BJ (cell line): Measurements from ENCODE around the gene AGAP1. TPM values are rescaled to one million over a fixed set of nuclear protein-coding genes. Genes with fewer than 3 reads are reported as not detected.

Source experiments
- CTCF ChIA-PET: fragments of 350-600 bp; formaldehyde crosslinking; extraction: SDS; loops from one replicate; lab custom pipeline; 2021; ENCODE audit warnings: antibody characterized with exemption, inconsistent platforms; lab: Yijun Ruan, JAX
- POLR2A ChIA-PET: fragments of 300-600 bp; sonication (Branson Sonifier 250); formaldehyde crosslinking; extraction: SDS; loops from one replicate; lab custom pipeline; 2021; ENCODE audit warnings: antibody characterized with exemption; lab: Charles Lee
- DNase-seq: peaks from one replicate; pipeline ENCODE4 v3.0.0-alpha.2; 2011; ENCODE audit warnings: low read depth
- H3K27me3 ChIP-seq: 2 replicates; pipeline ENCODE4 v1.6.0; 2011; ENCODE audit warnings: low read length; ENCODE audit not compliant: control insufficient read depth, insufficient read depth
- H3K36me3 ChIP-seq: 2 replicates; pipeline ENCODE4 v1.5.1; 2011; ENCODE audit warnings: low read length; ENCODE audit not compliant: control insufficient read depth, insufficient read depth
- H3K4me3 ChIP-seq: 2 replicates; pipeline ENCODE4 v1.5.1; 2011; ENCODE audit warnings: low read depth, mild to moderate bottlenecking, control low read depth, low read length
- polyA minus RNA-seq: library from RNA; depleted of rRNA, polyadenylated mRNA; stranded (reverse); fragments of >200 nt; gene quantifications from 2 replicates; pipeline ENCODE4 v1.2.3, GENCODE V29; 2011; rRNA and poly(A)+ RNA removed
- polyA plus RNA-seq: library from polyadenylated mRNA; depleted of rRNA; stranded (reverse); fragments of >200 nt; gene quantifications from 2 replicates; pipeline ENCODE4 v1.2.3, GENCODE V29; 2011; rRNA removed
- TF ChIP-seq, protein P1 (sequence below): IDR thresholded peaks from 2 replicates; pipeline ENCODE4 v1.5.1; 2011; ENCODE audit warnings: low read depth, mild to moderate bottlenecking, control low read depth, inconsistent platforms, low read length, moderate library complexity; ENCODE audit not compliant: insufficient read depth

AGAP1 gene
- polyA plus RNA-seq (11.0 and 14.9 TPM in 2 replicates), polyA minus RNA-seq (22.9 and 25.5 TPM in 2 replicates)

DNA sequence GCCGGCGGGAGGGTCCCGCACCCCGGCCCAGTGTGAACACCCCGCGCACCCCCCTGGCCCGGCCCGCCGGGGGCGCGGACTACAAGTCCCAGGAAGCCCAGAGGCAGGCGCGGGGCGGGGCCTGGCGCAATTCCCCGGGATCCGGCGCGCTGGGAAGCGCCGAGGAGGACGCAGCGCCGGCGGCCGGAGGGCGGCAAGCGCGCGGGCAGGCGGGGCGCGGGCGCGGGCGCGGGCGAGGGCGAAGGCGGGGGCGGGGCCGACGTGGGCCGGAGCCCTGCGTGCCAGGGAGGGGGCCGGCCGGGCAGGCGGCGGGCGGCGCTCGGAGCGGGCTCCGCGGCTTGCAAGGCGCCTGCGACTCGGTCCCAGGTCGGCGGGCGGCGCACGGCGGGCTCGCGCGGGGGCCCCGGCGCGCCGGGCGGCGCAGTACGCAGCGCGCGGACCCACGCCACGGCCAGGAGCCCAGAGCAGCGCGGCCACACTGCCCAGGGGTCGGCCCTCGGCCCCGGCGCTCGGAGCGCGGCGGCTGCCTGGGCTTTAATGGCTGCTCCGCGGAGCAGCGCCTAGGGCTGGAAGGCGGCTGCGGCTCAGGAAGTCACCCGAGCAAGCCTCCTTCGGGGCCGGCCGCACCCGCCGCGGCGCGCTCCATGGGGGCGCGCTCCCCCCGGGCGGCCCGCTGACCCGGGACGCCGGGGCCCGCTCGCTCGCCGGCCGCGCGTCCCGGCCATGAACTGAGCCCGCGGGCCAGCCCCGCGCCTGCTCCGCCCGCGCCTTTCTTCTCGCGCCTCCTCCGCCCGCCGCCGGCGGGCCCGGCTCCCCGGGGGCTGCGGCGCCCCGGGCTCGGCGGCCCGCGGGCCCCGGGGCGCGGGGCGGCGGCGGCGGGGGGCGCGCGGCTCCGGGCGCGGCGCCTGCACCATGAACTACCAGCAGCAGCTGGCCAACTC is at the start of gene AGAP1:
TSS of gene AGAP1 (plus strand) at position 269 of the 941 bp plus-strand sequence.
- Histone ChIP-seq H3K4me3 (peak within 1 kb of the TSS; percentile 68), H3K27me3 (no peaks in the 10 kb centered on the region), H3K36me3 (no peaks in the 10 kb centered on the region; the same call in 1 of the 2 replicates)
- DNase-seq, result no peak
- TF ChIP-seq, protein P1, sequence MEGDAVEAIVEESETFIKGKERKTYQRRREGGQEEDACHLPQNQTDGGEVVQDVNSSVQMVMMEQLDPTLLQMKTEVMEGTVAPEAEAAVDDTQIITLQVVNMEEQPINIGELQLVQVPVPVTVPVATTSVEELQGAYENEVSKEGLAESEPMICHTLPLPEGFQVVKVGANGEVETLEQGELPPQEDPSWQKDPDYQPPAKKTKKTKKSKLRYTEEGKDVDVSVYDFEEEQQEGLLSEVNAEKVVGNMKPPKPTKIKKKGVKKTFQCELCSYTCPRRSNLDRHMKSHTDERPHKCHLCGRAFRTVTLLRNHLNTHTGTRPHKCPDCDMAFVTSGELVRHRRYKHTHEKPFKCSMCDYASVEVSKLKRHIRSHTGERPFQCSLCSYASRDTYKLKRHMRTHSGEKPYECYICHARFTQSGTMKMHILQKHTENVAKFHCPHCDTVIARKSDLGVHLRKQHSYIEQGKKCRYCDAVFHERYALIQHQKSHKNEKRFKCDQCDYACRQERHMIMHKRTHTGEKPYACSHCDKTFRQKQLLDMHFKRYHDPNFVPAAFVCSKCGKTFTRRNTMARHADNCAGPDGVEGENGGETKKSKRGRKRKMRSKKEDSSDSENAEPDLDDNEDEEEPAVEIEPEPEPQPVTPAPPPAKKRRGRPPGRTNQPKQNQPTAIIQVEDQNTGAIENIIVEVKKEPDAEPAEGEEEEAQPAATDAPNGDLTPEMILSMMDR, result no peak
- ChIA-PET POLR2A (interaction anchor here (0.6 kb wide), 1 partner anchor 8 kb away, joined by 3 read pairs; no protein-coding TSS in a partner anchor), CTCF (interaction anchor here (1.5 kb wide), 1 partner anchor 252 kb away, joined by 4 read pairs; no protein-coding TSS in a partner anchor)

DNA sequence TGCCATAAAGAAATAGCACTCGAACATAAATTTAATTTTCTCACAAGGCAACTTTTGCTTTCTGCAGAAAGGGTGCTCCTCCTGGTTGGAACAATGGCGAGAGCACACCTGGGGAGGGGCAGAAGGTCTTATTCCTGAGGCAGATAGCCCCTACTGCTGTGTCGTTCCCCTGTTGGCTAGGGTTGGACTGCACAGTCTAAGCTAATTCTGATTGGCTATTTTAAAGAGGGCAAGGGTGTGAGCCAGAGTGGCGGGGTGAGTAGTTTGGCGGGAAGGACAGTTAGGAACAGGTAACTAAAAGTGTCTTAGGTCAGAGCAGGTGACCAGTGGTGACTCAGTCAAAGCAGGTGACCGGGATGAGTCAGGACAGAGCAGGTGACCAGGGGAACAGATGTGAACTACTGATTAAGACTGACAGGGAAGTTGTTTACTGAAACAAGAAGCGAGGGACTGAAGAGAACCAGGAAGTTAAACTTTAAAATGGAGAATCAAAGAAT is 49.7 kb upstream of the AGAP1 start:
- ChIA-PET CTCF (no interaction called here), POLR2A (no interaction called here)
- Histone ChIP-seq H3K36me3 (no peaks in the 10 kb centered on the region), H3K27me3 (0 out of 2 replicates have a peak, but pooled peaks cover 1% of the 10 kb centered on the region), H3K4me3 (no peak overlapping the region)
- TF ChIP-seq, protein P1, result no peak
- no peak for DNase-seq

- Histone ChIP-seq H3K4me3 (no peak overlapping the region), H3K36me3 (no peaks in the 10 kb centered on the region), H3K27me3 (0 out of 2 replicates have a peak, but pooled peaks cover 1% of the 10 kb centered on the region)
- no peak for DNase-seq
- ChIA-PET CTCF (interaction anchor here (1.2 kb wide), 1 partner anchor 9 kb away, joined by 3 read pairs; no protein-coding TSS in a partner anchor), POLR2A (no interaction called here)
- TF ChIP-seq, protein P1, result no peak
Observed at GRCh38 chr2:235445116-235445515, 48.7 kb upstream of the AGAP1 start.

DNA sequence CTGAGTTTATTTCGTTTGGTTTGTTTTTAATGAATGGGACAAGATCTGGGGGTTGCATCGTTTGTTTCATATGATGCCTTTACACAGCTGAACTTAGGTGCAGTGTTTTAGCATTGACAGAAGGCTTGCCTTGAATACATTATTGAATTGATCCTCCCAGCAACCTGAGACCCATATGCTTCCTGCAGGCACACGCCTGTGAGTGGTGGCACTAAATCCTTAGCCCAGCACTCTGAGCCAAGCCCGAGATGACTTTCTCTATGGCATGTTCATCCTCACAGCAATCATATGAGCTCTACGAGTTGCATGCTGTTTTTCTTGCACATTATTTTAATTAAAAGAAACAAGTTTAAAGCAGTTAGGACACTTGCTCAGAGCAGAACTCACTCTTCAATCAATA is 47.8 kb upstream of the AGAP1 start:
- H3K4me3 ChIP-seq, result no peak overlapping the region
- 0 out of 2 replicates have a peak, but pooled peaks cover 1% of the 10 kb centered on the region for H3K27me3 ChIP-seq
- POLR2A ChIA-PET, result interaction anchor here (0.6 kb wide), 1 partner anchor 266 kb away, joined by 8 read pairs; no protein-coding TSS in a partner anchor
- TF ChIP-seq, protein P1, result no peak
- CTCF ChIA-PET, result interaction anchor here (1.2 kb wide), 1 partner anchor 10 kb away, joined by 3 read pairs; no protein-coding TSS in a partner anchor
- H3K36me3 ChIP-seq, result no peaks in the 10 kb centered on the region
- no peak for DNase-seq

DNA sequence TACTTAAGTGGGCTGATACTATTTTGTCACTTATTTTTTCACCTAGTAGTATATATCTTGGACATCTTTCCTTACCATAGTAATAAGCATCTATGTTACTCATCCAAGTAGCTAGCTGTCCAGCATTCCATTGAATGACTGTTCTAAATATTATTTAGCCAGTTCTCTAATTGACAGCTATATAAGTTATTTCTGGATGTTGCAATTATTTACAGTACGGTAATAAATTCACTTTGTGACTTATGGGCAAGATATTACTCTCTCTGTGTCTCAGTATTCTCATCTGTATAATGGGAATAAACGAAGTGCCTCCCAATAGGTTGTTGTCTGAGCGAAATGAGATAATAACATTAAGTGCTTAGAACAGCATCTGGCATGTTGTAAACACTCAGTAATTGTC is 46.6 kb upstream of the AGAP1 start:
- CTCF ChIA-PET, result no interaction called here
- POLR2A ChIA-PET, result no interaction called here
- DNase-seq, result no peak
- Histone ChIP-seq H3K36me3 (no peaks in the 10 kb centered on the region), H3K27me3 (0 out of 2 replicates have a peak, but pooled peaks cover 1% of the 10 kb centered on the region), H3K4me3 (no peak overlapping the region)
- TF ChIP-seq, protein P1, result no peak
